Stimulated activated CD8-positive, alpha-beta memory T cell treated with anti-CD3 and anti-CD28 coated beads, Interleukin-15, amount 100 ng/mL, for 1 hour (primary cell): Measurements from ENCODE around the gene TBC1D22A.

Experiments used
- DNase-seq: peaks from one replicate; pipeline ENCODE4 v3.0.0-alpha.2; 2020; ENCODE audit warnings: low read depth

The TBC1D22A gene

DNA sequence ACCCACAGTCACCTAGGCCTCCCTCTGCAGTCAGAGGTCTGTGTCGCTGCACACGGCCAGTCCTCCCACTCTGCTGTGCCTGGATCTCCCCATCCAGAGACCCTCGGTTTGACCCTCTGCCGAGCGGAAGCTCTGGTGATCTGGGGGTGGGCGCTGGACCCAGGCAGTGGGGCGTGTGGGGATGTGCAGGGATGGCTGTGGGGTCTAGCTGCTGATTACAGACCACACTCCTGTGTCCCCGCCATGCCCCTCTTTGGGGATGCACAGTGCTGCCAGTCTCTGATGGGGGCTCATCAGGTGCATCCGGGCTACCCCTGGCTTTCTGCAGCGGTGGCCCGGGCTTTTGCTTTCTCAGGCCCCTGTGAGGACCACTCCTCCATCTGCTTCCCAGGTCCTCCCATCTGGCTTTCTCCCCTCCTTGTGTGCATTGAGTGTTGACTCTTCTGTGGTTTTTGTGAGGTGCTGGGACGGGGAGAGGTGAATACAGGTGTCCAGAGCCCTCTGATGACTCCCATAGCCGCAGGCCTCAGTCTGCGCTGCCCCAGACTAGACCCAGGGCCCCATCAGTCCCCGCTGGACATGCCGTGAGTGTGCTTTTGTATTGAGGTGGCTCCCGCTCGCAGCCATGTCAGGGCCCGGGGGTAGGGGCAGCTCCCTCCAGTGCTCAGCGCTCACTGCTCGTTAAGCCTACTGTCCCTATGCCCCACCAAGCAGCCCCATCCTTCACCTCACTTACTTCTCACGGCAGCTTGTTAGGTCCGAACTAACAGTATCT lies 251.6 kb downstream of the TBC1D22A start:
- no peak for DNase-seq

DNA sequence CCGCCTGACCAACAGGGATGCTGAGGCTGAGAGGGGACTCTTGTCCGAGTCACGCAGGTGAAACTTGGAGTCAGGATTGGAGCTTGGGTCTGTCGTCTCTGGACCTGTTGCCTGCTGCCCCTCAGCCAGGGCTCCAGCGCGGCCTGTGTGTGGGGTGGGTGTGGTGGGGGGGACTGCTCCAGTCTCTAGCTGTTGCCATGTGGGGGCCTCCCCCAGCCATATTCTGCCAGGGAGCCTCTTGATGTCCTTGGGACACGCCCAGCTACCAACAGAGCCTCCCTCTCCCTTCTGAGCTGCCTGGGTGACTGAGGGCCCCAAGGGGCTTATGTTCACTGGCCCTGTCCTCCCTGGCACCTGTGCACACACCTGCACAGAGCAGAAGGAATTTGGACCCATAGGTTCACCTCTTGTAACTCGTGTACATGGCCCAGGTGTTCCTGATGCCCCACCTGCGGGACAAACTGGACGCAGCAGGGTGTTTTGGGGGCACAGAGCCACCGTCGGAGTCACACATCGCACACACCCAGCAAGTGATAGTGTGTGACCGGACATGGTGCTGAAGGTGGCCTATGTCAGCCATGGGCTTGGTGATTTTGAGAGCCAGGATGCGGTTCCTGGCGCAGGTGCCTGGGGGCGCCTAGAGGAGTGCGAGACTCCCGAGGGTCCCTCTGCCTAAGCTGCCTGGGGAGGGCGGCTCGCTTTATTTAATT lies 252.3 kb downstream of the TBC1D22A start:
- DNase-seq: no peak

GRCh38 chr22:47015589-47016178 lies 253.2 kb downstream of the TBC1D22A start:
- DNase-seq: no peak

GRCh38 chr22:47016631-47017030 lies 254.2 kb downstream of the TBC1D22A start:
- DNase-seq: no peak

DNA sequence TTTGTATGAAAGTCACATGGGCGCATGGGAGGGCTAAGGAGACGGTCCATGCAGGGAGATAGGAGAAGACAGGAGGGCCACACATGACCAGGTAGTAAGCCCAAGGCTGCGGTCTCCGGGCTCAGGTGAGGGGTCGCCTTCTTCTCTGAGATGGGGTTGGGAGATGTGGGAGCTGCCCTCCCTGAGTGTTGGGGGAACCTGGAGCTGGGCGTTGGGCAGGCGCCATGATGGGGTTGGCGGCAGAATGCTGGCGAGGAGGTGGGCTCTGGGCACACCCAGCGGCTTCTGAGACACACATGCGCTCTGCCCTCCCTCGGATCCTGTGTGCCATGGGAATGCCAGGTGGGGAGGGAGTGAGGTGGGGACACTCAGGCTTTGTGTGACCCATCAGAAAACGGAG lies 254.8 kb downstream of the TBC1D22A start:
- DNase-seq: no peak

DNA sequence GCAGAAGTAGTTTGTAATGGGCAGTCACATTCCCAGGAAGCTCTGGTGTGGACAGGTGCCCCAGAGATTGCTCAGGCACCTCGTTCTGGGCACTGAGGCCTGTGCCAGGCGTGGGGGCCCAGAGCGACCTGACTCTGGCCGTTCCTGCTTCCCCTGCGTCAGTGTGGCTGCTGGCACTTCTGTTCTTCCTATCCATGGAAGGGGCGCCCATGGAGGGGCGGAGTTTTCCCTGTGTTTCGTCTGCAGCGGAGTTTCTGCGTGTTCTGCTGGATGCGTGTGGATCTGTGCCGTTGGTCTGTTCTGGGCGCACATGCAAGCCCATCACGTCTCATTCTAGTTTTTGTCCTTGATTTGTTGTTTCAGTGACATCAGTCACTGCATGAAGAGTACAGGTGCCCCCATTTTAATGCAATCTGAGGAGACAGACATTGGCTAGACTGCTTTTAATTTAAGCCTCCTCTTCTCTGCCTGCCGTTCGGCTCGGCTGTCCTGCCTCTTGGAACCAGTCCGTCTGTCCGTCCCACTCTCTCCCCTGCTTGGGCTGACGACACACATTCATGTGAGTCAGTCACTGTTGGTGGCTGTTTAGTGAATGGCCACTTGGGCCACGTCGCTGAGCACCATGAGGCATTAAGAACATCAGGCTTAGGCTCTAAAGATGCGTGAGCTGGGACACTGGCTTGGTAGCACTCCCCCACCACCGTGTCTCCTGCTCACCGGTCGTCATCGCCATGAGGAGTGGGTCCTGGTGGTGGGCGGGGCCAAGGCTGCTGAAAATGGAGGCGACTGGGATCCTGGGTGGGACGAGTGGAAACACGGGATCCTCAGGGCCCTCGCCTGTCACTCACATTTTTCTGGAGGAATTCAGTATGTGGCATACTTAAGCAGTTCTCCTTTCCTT lies 255.8 kb downstream of the TBC1D22A start:
- no peak for DNase-seq

DNA sequence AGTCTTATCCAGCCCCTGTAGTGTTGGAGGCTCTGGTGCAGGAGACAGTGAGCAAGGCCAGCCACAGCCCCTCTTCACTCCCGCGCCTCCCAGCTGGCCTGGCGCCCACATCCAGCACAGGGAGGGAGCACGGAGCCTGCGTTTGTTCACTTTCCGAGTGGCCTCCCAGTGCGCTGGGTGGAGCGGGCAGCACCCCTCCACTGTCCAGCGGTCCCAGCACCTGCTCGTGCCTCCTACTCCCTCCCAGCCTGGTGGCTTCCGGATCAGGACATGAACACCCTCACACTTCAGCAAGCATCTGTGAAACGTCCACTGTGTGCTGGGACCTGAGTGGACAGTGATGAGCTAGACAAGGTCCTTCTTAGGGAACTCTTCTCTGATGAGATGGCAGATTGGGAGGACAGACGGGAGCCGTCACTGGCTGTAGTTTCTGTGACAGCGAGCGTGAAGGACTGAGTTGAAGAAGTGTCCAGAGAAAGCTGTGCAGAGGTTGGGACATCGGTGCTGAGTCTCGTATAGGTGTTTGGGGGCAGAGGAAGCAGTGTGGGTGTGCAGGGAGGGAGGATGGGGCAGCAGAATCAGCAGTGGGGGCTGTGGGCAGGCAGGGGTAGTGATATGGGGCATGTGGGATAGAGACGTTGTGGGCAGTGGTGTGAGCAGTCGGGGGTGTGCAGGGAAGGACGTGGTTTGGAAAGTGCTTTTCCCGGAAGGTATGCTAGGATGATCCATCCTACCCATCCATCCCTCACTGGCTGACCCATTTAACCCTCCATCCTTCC lies 256.8 kb downstream of the TBC1D22A start:
- DNase-seq: no peak

- DNase-seq: no peak
Measured at GRCh38 chr22:47020166-47020565, 257.7 kb downstream of the TBC1D22A start.

GRCh38 chr22:47021371-47022074 lies 259.1 kb downstream of the TBC1D22A start:
- DNase-seq: no peak

- no peak for DNase-seq
Measured at GRCh38 chr22:47022075-47022473, 259.6 kb downstream of the TBC1D22A start.

GRCh38 chr22:47022475-47022874 lies 260.0 kb downstream of the TBC1D22A start:
- DNase-seq: no peak

GRCh38 chr22:47023871-47024270 lies 261.4 kb downstream of the TBC1D22A start:
- DNase-seq: no peak

- no peak for DNase-seq
Measured at GRCh38 chr22:47027766-47028165, 265.3 kb downstream of the TBC1D22A start.

DNA sequence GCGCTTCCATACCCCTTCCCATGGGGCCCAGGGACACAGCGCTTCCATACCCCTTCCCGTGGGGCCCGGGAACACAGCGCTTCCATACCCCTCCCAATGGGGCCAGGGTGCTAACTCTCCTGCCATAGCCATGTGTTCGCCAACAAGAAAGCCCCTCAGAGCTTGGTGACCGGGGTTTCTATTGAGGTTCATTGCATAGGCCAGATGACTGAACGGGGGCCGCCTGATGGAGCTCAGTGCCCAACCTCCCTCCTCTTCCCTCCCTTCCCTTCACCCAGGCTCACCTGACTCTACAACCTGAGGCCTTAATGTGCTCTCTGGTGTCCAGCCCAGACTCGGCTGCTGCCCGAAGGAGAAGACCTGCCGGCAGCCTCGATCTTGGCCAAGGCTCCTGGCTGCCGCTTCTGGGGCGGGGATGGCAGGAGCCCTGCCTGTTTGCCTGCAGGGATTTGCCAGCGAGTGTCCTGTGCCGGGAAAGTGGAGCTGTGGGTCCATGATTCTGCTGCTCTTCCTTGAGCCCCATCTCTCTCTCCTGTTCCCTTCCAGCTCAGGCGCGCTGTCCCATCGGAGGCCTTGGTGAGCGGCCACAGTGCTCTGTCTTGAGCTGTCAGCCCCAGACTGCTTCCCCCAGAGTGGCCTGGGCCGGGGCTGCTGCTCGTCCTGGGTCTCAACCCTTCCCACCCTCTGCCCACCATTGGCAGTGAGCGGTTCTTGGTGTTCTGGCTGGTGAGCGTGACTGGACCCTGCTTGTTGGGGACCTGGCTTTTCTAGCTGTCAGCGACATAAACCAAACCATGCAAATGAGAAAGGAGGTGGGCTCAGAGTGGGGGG lies 267.0 kb downstream of the TBC1D22A start:
- no peak for DNase-seq

- DNase-seq: no peak
Measured at GRCh38 chr22:47030143-47030661, 267.8 kb downstream of the TBC1D22A start.

- no peak for DNase-seq
Measured at GRCh38 chr22:47030881-47031627, 268.6 kb downstream of the TBC1D22A start.

- no peak for DNase-seq
Measured at GRCh38 chr22:47031628-47031915, 269.1 kb downstream of the TBC1D22A start.

- DNase-seq: no peak
Measured at GRCh38 chr22:47032091-47032943, 269.9 kb downstream of the TBC1D22A start.
